Liver (tissue), 9 donors: Measurements from ENCODE around the gene CD300E. TPM values are rescaled to one million over a fixed set of nuclear protein-coding genes. Genes with fewer than 3 reads are reported as not detected.

Experiments used
- DNase-seq: peaks from one replicate; pipeline ENCODE4 v3.0.0-alpha.2; 2017; ENCODE audit warnings: low spot score
- H3K27ac ChIP-seq, 2 donors: one replicate each; pipeline ENCODE4 v1.7.0; 2013; ENCODE audit warnings: inconsistent platforms in 2 of 2, low read length in 2 of 2, control low read depth in 1 of 2, low read depth in 1 of 2, mild to moderate bottlenecking in 1 of 2
- H3K27me3 ChIP-seq, 4 donors: one replicate each; pipeline versions ENCODE4 v1.6.1 to v1.7.0; 2013; ENCODE audit warnings: low read length in 3 of 4, inconsistent platforms in 1 of 4, mild to moderate bottlenecking in 1 of 4, moderate library complexity in 1 of 4; ENCODE audit not compliant: control insufficient read depth in 4 of 4, insufficient read depth in 4 of 4
- H3K36me3 ChIP-seq, 4 donors: one replicate each; pipeline versions ENCODE4 v1.6.1 to v1.7.0; 2013; ENCODE audit warnings: low read length in 3 of 4, mild to moderate bottlenecking in 3 of 4, low read depth in 1 of 4, moderate library complexity in 1 of 4; ENCODE audit not compliant: control insufficient read depth in 4 of 4, insufficient read depth in 3 of 4
- H3K4me1 ChIP-seq, 4 donors: one replicate each; pipeline versions ENCODE4 v1.6.1 to v1.7.0; 2013; ENCODE audit warnings: low read length in 3 of 4, mild to moderate bottlenecking in 3 of 4, moderate library complexity in 1 of 4; ENCODE audit not compliant: control insufficient read depth in 4 of 4, insufficient read depth in 4 of 4
- H3K4me3 ChIP-seq, 3 donors: one replicate each; pipeline versions ENCODE4 v1.6.1 to v1.7.0; 2013; ENCODE audit warnings: low read length in 3 of 3, control low read depth in 1 of 3, low read depth in 1 of 3, mild to moderate bottlenecking in 1 of 3
- H3K9ac ChIP-seq, 2 donors: one replicate each; pipeline ENCODE4 v1.7.0; 2013; ENCODE audit warnings: low read length in 2 of 2, mild to moderate bottlenecking in 2 of 2, moderate library complexity in 2 of 2, control low read depth in 1 of 2, low read depth in 1 of 2
- H3K9me3 ChIP-seq, 4 donors: one replicate each; pipeline versions ENCODE4 v1.6.1 to v1.7.0; 2013; ENCODE audit warnings: low read length in 3 of 4; ENCODE audit not compliant: control insufficient read depth in 4 of 4
- ATF3 ChIP-seq: IDR thresholded peaks from 2 replicates; pipeline ENCODE4 v1.6.1; 2016; ENCODE audit warnings: antibody characterized with exemption
- CTCF ChIP-seq: fragments of 150-350 bp; IDR thresholded peaks from 2 replicates; pipeline ENCODE4 v1.5.1; 2017; ENCODE audit warnings: improper control_type of control experiment, low read depth, low read length; ENCODE audit not compliant: missing input control
- EGR1 ChIP-seq, 2 donors: IDR thresholded peaks; 2 replicates each; pipeline ENCODE4 v1.6.1; 2016 to 2018; ENCODE audit warnings: antibody characterized with exemption in 2 of 2, low read depth in 2 of 2
- FOXA2 ChIP-seq: IDR thresholded peaks from 2 replicates; pipeline ENCODE4 v1.6.1; 2016; ENCODE audit warnings: antibody characterized with exemption
- JUND ChIP-seq, 2 donors: IDR thresholded peaks; 2 replicates each; pipeline ENCODE4 v1.6.1; 2016; ENCODE audit warnings: antibody characterized with exemption in 2 of 2
- NR2F2 ChIP-seq: IDR thresholded peaks from 2 replicates; pipeline ENCODE4 v1.6.1; 2016; ENCODE audit warnings: antibody characterized with exemption
- RAD21 ChIP-seq, 2 donors: IDR thresholded peaks; 2 replicates each; pipeline ENCODE4 v1.6.1; 2016; ENCODE audit warnings: antibody characterized with exemption in 2 of 2, mild to moderate bottlenecking in 2 of 2
- REST ChIP-seq: IDR thresholded peaks from 2 replicates; pipeline ENCODE4 v1.6.1; 2016; ENCODE audit warnings: antibody characterized with exemption, mild to moderate bottlenecking
- RXRA ChIP-seq, 2 donors: IDR thresholded peaks; 2 replicates each; pipeline ENCODE4 v1.6.1; 2017 to 2018; ENCODE audit warnings: antibody characterized with exemption in 2 of 2, mild to moderate bottlenecking in 1 of 2
- SP1 ChIP-seq: IDR thresholded peaks from 2 replicates; pipeline ENCODE4 v1.6.1; 2018; ENCODE audit warnings: antibody characterized with exemption, mild to moderate bottlenecking
- ZBTB33 ChIP-seq: IDR thresholded peaks from 2 replicates; pipeline ENCODE4 v1.6.1; 2016; ENCODE audit warnings: antibody characterized with exemption
- WGBS: extraction: QIAGEN DNeasy Blood & Tissue Kit; methylation state at CpG from one replicate; pipeline ENCODE4 v1.1.7; 2013; 5-methylcytosine and 5-hydroxymethylcytosine counted together
- polyA plus RNA-seq, 2 donors: library from polyadenylated mRNA; stranded (reverse) in 1 of 2; unstranded in 1 of 2; fragments of 200-250 nt in 1 of 2; fragments of >200 nt in 1 of 2; fragmentation: Nextera tagmentation in 1 of 2; extraction: Ambion mirVana in 1 of 2; gene quantifications; one replicate each; pipeline versions ENCODE4 v1.2.1 to v1.2.3, GENCODE V29; 2013 to 2015
- total RNA-seq, 2 donors: library from RNA; depleted of rRNA; stranded (reverse); fragments of >200 nt; gene quantifications; one replicate each; pipeline ENCODE4 v1.2.3, GENCODE V29; 2014
- donor health status: healthy.
- donor health status: healthy.
- donor health status: healthy.
- donor health status: healthy.
- donor health status: healthy.

Gene CD300E
- total and polyA plus RNA-seq, 4 donors, result 0.07 to 0.75 (median 0.34) TPM

GRCh38 chr17:74646231-74646630 is 22.7 kb upstream of the CD300E start:
- Histone ChIP-seq H3K9ac (no peak overlapping the region), H3K9me3 (no peaks in the 10 kb centered on the region), H3K36me3 (no peaks in the 10 kb centered on the region), H3K27ac (no peak overlapping the region), H3K4me1 (no peaks in the 10 kb centered on the region), H3K4me3 (no peak overlapping the region), H3K27me3 (peaks cover 0 to 20% (median 3%) of the 10 kb centered on the region in 4 donors)
- TF ChIP-seq SP1 (no peak), CTCF (peak; percentile 9), EGR1 (IDR thresholded peaks at IDR 0.05; ENCODE audit: low read depth in 2 of 2) (no peak), RXRA (IDR thresholded peaks at IDR 0.05) (no peak), RAD21 (IDR thresholded peaks at IDR 0.05) (peak in 1 of 2 donors; percentile 40)
- 66% methylated on average over 3 of the region's 3 CpGs for WGBS
- no peak for DNase-seq

GRCh38 chr17:74645010-74645409 is 21.5 kb upstream of the CD300E start:
- Histone ChIP-seq H3K9me3 (no peaks in the 10 kb centered on the region), H3K36me3 (no peaks in the 10 kb centered on the region), H3K27ac (no peak overlapping the region), H3K4me1 (no peaks in the 10 kb centered on the region), H3K27me3 (peaks cover 0 to 12% (median 3%) of the 10 kb centered on the region in 4 donors), H3K4me3 (no peak overlapping the region), H3K9ac (no peak overlapping the region)
- WGBS, result 68% methylated on average over 2 of the region's 2 CpGs
- TF ChIP-seq FOXA2 (no peak), JUND (IDR thresholded peaks at IDR 0.05) (no peak), NR2F2 (no peak), REST (no peak), ATF3 (no peak), ZBTB33 (no peak), RAD21 (IDR thresholded peaks at IDR 0.05) (no peak)
- no peak for DNase-seq
